Stimulated activated CD8-positive, alpha-beta memory T cell treated with anti-CD3 and anti-CD28 coated beads, Interleukin-15, amount 100 ng/mL, for 4 hours (primary cell): ENCODE data around the gene EHMT2.
"Not testable (repeated sequence)": the region's sequence is repeated elsewhere in the genome, so short reads cannot be mapped to it uniquely, and the experiment has no call there.

Experiments
- DNase-seq, 2 donors: peaks; one replicate each; pipeline ENCODE4 v3.0.0-alpha.2; 2020; ENCODE audit warnings: low read depth in 2 of 2

EHMT2 gene

DNA sequence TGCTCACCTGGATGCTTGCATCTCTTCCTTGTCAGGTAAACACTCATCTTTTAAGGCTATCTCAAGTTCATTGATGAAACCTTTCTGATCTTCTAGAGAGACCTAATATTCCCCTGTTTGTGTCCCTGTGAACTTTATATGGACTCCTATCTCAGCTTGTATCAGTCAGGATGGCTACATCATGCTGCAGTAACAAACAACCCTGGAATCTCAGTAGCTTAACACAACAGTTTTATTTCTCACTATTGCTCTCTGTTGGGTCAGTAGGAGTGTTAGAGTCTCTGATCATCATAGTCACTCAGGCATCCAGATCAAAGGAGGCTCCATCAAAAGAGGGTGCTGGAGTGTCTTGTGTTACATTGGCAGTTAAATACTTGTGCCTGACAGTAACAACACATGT lies 17.9 kb upstream of the EHMT2 start:
- no peak for DNase-seq

DNA sequence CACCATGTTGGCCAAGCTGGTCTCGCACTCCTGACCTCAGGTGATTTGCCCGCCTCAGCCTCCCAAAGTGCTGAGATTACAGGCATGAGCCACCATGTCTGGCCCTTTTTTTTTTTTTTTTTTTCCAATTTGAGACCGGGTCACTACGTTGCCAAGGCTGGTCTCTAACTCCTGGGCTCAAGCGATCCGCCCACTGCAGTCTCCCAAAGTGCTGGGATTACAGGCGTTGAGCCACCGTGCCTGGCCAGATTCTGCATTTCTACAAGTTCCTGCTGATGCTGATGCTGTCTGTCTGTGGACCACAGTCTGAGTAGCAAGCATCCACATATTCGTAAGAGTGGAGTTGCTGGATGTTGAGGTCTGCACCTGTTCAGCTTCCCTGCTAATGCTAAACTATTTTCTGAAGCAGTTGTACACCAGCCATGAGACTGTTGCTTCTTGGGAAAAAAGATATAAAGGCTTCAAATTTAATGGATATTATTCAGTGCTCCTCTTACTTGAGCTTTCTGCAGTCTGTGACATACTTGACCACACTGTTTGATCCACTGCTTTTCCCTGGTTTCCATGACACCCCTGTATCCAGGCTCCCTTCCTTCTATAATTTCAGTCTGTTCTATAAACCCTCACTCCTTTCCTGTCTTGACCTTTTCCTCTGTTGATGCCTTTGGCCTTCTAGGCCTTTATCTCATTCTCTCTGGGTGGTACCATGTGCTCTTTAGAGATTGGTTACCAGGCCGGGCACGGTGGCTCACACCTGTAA lies 14.5 kb upstream of the EHMT2 start:
- no peak for DNase-seq

DNA sequence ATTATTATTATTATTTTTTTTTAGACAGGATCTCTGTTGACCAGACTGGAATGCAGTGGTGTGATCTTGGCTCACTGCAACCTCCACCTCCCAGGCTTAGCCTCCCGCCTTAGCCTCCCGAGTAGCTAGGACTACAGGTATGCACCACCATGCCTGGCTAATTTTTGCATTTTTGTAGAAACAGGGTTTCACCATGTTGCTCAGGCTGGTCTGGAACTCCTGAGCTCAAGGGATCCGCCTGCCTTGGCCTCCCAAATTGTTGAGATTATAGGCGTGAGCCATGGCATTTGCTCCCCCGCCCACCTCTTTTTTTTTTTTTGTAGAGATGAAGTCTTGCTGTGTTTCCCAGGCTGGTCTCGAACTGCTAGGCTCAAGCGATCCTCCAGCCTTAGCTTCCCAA lies 11.8 kb upstream of the EHMT2 start:
- not testable (repeated sequence) for DNase-seq

DNA sequence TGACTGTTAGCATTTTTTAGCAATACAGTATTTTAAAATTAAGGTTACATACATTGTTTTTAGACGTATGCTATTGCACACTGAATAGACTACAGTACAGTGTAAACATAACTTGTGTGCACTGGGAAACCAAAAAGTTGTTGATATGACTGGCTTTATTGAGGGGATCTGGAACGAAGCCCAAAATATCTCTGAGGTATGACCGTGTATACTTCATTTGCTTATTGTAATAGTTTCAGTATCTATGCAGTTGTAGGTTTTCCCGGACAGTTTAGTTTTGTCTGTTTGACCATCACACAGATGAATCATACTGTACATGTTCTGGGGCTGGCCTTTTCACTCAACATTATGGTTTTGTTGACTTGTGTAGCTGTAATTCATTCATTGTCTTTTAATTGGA lies 11.3 kb upstream of the EHMT2 start:
- no peak for DNase-seq

DNA sequence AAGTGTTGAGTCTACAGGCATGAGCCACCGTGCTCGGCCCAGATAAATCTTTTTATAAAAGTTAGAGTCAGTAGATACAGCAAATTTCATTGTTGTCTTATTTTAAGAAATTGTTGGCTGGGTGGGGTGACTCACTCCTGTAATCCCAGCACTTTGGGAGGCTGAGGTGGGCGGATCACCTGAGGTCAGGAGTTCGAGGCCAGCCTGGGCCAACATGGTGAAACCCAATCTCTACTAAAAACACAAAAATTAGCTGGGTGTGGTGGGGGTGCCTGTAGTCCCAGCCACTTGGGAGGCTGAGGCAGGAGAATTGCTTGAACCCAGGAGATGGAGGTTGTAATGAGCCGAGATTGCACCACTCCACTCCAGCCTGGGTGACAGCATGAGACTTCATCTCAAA lies 10.8 kb upstream of the EHMT2 start:
- DNase-seq: not testable (repeated sequence)

DNA sequence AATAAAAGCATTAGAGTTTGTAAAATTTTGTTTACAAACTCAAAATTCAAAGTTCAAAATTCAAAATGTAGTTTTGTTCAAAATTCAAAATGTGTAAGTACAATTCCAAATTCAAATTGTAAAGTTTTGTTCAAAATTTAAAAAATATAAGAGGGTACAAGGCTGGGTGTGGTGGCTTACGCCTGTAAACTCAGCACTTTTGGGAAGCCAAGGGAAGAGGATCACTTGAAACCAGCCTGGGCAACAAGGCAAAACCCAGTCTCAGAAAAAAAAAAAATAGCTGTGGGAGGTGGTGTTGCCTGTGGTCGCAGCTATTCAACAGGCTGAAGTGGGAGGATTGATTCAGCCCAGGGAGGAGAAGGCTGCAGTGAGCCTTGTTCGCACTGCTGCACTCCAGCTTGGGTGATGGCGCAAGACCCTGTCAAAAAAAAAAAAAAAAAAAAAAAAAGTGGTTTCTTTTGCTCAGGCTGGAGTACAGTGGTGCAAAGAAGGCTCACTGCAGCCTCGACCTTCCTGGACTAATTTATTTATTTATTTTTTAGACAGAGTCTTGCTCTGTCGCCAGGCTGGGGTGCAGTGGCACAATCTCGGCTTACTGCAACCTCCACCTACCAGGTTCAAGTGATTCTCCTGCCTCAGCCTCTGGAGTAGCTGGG lies 9.8 kb upstream of the EHMT2 start:
- no peak for DNase-seq

DNA sequence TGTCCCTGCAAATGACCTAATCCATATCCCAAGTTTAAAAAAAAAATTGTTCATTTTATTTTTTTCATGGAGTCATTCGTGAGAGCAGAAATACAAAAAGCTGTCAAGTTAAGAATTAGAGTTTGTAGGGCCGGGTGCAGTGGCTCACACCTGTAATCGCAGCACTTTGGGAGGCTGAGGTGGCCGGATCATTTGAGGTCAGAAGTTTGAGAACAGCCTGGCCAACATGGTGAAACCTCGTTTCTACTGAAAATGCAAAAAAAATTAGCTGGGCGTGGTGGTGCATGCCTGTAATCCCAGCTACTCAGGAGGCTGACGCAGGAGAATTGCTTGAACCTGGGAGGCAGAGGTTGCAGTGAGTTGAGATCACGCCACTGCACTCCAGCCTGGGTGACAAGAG lies 9.2 kb upstream of the EHMT2 start:
- DNase-seq: not testable (repeated sequence)

DNA sequence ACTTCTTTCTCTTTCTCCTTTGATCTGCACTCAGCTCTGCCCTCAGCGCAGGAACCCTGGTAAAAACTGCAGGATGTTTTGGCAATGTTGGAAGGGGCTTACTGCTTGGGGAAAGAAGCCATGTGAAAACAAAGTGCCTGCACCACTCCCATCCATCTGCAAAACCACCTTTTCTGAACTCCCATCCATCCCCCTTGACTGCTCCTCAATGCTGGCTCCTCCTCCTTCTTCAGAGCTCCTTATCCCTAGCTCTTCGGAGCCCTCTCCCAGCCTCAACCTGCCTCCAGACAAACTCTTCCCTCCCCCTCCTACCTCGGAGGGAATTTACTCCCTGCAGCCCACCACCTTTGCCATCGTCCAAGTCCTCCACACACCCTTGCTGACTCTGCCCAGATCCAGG lies 8.6 kb upstream of the EHMT2 start:
- no peak for DNase-seq

DNA sequence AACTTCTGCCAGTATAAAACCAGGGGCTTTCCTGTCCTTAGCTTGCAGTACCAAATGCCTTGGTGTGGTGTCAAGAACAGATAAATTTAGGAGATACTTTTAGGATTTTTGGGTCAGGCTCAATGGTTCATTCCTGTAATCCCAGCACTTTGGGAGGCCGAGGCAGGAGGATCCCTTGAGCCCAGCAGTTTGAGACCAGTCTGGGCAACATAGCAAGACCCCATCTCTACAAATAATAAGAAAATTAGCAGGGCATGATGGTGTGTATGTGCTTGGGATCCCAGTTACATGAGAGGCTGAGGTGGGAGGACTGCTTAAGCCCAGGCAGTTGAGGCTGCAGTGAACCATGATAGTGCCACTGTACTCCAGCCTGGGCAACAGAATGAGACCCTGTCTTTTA lies 7.5 kb upstream of the EHMT2 start:
- no peak for DNase-seq

DNA sequence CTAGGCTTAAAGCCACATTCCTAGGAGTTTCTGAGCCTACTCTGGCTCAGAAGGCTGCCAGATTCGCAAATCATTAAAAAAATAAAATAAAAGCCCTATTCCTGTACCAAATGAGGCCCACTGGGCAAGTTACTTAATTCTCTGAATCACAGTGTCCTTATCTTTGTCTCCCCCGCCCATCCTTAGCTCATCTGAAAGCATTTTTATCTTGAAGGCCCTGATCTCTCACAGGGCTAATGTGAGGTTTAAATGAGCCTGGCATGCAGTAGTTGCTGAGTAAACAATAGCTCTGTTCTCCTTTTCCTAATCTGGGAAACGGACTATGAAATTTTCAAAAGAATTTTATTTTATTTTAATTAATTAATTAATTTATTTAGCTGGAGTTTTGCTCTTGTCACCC lies 6.5 kb upstream of the EHMT2 start:
- no peak for DNase-seq

DNA sequence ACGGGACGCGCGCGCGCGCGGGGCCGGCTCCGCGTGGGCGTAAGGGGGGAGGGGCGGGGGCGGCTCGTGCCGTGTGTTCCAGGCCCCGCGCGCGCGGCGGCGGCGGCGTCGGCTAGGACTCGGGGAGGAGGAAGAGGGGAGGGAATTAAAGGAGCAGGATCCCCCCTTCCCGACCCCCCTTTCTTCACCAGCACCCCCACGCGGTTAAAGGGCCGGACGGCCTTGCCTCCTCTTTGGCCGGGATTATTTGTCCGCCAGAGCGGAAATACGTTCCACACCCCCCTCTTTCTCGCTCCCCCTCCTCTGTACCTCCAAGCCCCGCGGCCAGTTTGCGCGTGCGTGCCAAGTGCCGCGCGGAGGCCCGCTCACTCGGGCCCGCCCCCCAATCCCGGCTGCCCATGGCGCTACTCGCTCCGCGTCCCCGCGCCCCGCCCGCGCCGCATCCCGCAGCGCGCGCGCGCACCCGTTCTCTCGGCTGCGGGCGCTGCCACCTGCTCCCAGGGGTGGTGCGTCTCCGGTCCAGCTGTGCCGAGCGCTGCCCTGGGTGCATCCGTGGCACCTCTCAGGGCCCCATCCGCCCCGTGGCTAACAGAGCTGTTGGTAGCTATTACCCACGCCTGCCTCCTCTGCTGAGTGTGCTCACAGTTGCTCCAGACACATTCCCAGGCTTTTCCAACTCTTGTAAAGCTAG lies 4.6 kb upstream of the EHMT2 start, which contains the start of gene ZBTB12:
Gene ZBTB12 (minus strand): TSS at position 134 of the 691 bp plus-strand sequence. CDS start 781 bp downstream, outside the sequence.
- peak; percentile 68 to 71 for DNase-seq

DNA sequence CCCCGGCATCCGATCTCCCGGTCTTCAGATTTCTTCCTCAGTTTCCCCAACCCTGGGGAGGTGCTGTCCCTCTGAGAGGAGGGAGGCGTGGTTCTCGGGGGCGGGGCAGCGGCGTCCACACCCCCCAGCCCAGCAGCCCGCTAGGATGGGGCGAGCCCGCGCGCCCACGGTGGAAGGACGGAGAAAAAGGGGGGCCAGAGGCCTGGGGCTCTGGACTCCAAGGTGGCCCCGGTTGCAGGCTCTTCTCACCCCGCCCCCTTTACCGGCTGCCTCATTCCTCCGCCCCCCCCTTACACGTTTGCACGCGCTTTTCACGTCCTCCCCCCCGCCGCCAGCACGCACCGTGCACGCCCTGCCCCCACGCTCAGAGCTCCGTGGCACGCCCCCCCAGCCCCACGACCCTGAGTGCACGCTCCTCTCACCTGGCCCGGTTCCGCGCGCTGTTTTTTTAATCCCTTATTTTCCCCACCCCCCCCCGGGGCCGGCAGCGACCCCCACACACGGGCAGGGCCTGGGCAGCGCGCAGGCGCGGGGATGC lies 4.0 kb upstream of the EHMT2 start:
- DNase-seq: peak; percentile 53 to 54

DNA sequence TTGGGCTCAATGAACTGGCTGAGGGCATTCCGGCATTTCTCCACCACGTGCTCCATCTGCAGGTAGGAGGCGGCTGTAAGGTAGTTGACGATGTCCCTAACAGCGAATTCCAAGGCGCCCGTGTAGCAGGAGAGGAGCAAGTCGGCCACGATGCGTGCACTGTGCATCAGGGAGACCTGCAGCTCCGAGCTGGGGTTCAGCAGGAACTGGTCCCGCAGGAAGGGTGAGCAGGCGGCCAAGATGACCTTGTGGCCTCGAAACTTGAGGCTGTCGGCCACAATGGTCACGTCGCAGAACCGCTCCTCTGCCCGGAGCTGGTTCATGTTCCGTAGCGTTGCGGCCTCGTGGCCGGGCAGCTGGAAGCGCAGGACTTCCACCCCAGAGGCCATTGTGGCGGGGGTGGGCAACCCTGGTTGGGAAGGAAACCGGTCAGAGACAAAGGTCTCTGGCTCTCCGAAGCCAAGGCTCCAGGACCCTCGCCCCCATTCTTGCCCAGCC lies 3.5 kb upstream of the EHMT2 start:
- no peak for DNase-seq

DNA sequence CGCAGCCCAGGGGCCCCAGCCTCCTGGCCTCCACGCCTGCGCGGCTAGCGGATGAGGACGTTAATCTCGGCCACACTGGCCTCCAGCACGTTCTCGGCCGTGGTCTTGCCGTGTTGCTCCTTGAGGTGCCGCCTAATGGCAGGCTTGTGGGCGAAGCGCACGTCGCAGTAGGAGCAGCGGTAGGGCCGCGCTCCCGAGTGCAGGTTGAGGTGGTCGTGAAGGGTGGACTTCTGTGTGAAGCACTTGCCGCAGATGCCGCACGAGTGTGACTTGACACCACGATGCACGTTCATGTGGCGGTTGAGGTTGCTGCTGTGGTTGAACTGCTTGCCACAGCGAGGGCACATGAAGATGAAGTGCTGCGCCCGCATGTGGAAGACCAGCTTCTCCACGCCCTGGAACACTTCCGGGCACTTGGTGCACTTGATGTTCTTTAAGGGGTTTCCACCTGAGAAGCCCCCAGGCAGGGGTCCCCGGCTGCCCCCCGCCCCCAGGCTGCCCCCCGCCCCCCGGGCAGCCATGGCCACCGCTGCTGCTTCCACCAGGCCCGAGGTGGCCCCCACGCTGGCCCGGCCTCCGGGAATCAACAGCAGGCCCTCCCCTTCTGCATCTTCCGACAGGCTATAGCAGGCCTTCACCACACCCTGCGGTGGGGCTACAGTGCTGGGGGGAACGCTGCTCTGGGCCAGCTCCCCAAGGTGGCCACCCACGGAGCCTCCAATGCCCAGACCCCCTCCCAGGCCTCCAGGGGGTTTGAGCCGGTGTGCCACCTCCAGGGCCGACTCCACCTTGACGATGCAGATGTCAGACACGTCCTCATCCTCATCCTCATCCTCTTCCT lies 2.6 kb upstream of the EHMT2 start:
- DNase-seq: no peak

DNA sequence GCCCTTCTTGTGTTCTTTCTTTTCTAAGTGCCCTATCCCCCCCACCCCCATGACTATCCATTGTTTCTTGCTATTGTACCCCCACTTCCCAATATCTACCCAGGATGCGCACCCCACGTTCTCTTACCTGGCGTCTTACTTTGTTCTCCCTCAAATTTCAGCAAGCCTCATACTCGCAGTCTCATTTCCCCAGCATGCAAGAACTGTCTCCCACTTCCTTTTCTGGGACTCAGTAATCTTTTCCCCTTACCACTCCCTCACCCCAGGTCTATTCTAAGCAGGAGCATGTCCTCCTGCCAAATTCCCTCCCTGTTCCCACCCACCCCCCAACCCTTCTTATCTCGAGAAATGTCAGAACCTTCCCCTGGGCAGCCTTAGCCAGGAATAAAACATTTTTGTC lies 1.7 kb upstream of the EHMT2 start:
- DNase-seq: no peak

DNA sequence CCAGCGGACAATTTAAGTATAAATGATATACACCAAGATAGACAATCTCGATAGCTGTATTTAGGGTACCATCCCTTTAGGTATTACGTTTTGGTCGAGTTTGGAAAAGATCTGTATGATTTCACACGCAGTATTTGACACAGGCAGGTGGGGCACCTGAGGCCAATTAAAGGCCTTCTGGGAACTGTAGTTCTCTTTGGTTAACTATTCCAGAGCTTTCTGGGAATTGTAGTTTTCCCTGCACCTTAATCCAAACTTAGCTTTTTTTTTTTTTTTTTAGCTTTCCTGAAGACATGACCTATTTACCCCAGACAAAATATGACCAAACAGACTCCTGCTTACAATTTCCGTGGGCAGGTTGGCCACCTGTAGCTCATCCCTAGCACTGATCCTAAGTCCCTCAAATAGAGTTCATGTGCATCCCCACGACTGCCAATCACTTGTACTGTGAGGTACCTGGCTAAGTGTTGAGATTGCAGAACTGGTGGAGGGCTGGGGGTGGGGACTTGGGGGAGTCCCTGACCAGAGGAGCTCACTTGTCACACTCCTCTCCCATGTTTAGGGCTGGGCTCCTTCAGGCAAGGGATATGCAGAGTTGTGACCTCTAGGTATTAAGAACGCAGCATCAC lies 999 bp upstream of the EHMT2 start:
- DNase-seq: no peak

DNA sequence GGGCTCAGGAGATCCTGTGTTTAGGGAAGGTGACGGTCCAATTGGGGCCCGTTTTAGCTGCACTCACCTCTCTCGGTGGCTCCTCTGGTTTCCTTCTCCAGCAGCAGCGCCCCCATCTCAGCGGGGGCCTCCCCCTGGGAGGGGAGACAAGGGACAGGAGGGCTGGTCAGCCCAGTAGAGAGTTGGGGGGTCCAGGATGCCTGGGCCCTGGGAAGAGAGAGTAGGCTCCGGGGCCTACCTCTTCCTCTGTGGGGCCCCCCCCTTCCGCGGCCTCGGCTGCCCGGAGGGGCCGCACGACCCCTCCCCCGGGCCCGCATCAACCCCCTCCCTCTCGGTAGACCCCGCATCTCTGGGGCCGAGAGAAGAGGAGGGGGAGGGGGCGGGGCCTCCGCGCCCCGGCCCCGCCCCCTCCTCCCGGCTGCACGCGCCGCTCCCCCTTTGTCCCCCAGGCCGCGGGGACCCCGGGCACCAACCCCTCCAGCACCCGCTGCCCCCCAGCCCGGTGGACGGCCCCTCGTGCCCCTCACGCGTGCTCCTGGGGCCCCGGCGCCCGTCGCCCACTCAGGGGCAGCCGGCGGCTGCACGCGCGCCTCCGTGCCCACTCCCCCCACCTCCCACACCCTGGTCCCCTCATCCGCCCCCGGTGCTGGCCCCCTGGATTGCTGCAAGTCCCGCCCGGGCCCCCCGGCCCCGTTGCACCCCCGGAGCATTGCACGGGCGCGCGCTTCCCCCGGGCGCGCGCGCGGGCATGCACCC lies 464 bp downstream of the EHMT2 start:
- no peak for DNase-seq

DNA sequence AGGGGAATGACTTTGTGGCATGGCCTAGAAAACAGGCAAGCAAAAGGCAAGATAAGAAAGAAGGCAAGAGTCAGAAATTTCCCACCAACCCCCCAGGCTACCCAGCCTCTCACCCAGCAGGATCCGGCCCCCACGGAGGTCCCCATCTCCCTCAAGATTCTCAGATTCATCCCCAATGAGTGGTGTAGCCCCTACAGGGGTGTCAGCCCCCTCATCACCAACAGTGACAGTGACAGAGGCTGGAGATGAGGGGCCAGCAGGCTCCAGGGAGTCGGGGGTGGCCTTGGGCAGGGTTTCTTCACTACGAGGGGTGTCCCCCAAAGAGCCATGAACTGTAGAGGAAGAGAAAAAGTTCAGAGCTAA lies 1.0 kb downstream of the EHMT2 start:
- no peak for DNase-seq

DNA sequence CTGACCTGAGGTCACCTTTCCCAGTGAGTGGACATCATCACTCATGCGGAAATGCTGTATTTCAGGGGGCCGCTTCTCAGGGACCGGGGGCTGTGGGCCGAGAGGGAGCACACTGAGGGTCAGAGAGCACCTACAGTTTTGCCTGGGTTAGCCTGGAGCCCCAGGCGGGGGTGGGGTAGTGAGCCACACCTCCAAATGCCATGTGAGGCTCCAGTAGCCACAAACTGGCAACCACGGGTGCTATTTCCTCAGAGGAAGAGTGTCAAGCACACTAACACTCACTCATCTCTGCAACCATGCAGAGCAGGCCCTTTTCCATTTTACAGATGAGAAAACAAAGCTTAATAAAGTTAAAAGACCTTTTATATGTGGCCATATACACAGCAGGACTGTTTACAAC lies 4.7 kb downstream of the EHMT2 start:
- DNase-seq: no peak

DNA sequence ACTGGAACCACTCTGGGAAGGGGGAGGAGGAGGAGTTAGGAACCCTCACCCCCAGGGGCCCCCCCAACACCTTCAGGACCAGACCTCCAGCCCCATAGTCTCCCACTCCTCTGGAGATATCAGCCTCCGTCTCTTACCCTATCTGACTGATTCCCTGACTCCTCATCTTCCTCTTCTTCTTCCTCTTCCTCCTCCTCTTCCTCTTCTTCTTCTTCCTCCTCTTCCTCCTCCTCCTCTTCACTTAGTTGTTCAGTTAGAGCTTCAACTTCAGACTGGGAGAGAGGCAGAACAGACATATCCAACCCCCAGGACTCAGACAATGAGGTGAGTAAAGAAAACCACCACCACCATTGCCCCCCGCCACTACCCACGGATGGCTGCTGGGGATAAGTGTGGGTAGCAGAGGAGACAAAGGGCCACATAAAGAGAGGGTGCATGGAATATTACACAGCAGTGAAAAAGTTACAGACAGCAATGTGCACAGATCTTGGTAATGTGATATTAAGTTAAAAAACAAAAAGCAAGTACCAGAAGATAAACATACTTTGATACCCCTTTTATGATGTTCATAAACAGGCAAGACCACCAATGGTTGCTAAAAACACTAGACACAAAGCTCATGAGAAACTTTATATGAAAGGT lies 8.0 kb downstream of the EHMT2 start:
- no peak for DNase-seq
